Lower leg skin (tissue), 4 donors: ENCODE measurements around the gene CYP26C1. TPM values are rescaled to one million over a fixed set of nuclear protein-coding genes. Genes with fewer than 3 reads are reported as not detected.
"Not testable (repeated sequence)": the region's sequence is repeated elsewhere in the genome, so short reads cannot be mapped to it uniquely, and the experiment has no call there.

Experiments used
- DNase-seq, 2 donors: peaks; one replicate each; pipeline ENCODE4 v3.0.0-alpha.2; 2019; ENCODE audit warnings: low spot score in 2 of 2
- H3K4me3 ChIP-seq: fragments of 200-600 bp; sonication (generic); 2 replicates; pipeline ENCODE4 v1.5.1; 2017; ENCODE audit warnings: mild to moderate bottlenecking, low read depth; ENCODE audit not compliant: poor library complexity, severe bottlenecking
- POLR2A ChIP-seq, 2 donors: fragments of 450-650 bp; IDR thresholded peaks; one replicate each; pipeline ENCODE4 v1.6.1; 2016 to 2017; ENCODE audit warnings: antibody characterized with exemption in 2 of 2, mild to moderate bottlenecking in 1 of 2, moderate library complexity in 1 of 2
- WGBS, 2 donors: methylation state at CpG; one replicate each; pipeline ENCODE4 v1.1.5; 2018; 5-methylcytosine and 5-hydroxymethylcytosine counted together
- intact Hi-C: fragments of 100-400 bp; cut with DNase I; formaldehyde crosslinking; loops from one replicate; pipeline ENCODE4 v1.15.0; 2023; ENCODE audit warnings: low total_unique reads
- total RNA-seq, 4 donors: library from RNA; depleted of rRNA; stranded (reverse); fragments of >200 nt; gene quantifications; one replicate each; pipeline ENCODE4 v1.1.0, GENCODE V29; 2016
- TF ChIP-seq, protein P1 (sequence below), 3 donors: fragments of 450-650 bp; IDR thresholded peaks; one replicate each; pipeline ENCODE4 v1.5.1; 2016; ENCODE audit warnings: antibody characterized with exemption in 3 of 3, mild to moderate bottlenecking in 3 of 3, moderate library complexity in 2 of 3

Gene CYP26C1
- total RNA-seq, 4 donors from 2014 or later = not detected

DNA sequence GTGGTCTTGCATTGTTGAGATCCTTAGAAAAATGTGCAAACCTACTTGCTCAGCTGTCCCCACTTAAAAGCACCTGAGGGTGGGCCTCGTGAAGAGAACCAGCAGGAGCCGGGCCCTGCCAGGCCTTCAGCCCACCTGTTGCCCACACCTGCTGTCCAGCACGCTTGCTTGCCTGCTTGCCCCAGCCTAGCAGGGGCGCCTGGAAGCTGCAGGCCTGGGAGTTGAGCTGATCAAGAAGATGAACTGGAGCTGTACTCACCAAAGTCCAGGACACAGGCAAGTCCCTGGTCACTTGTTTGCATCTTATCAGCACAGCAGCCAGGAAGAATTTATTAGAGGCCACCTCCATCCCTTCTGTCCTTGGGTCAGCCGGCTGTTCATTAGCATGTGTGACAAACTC, 36.3 kb downstream of the CYP26C1 start:
- TF ChIP-seq, protein P1, sequence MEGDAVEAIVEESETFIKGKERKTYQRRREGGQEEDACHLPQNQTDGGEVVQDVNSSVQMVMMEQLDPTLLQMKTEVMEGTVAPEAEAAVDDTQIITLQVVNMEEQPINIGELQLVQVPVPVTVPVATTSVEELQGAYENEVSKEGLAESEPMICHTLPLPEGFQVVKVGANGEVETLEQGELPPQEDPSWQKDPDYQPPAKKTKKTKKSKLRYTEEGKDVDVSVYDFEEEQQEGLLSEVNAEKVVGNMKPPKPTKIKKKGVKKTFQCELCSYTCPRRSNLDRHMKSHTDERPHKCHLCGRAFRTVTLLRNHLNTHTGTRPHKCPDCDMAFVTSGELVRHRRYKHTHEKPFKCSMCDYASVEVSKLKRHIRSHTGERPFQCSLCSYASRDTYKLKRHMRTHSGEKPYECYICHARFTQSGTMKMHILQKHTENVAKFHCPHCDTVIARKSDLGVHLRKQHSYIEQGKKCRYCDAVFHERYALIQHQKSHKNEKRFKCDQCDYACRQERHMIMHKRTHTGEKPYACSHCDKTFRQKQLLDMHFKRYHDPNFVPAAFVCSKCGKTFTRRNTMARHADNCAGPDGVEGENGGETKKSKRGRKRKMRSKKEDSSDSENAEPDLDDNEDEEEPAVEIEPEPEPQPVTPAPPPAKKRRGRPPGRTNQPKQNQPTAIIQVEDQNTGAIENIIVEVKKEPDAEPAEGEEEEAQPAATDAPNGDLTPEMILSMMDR (IDR thresholded peaks at IDR 0.05) = no peak
- TF ChIP-seq POLR2A (IDR thresholded peaks at IDR 0.05) = no peak
- 60 to 81% methylated on average over 3 to 5 of the region's 5 CpGs for WGBS, 2 donors
- no peak for DNase-seq
- intact Hi-C loops = no loop called here
- H3K4me3 ChIP-seq = no peak overlapping the region

DNA sequence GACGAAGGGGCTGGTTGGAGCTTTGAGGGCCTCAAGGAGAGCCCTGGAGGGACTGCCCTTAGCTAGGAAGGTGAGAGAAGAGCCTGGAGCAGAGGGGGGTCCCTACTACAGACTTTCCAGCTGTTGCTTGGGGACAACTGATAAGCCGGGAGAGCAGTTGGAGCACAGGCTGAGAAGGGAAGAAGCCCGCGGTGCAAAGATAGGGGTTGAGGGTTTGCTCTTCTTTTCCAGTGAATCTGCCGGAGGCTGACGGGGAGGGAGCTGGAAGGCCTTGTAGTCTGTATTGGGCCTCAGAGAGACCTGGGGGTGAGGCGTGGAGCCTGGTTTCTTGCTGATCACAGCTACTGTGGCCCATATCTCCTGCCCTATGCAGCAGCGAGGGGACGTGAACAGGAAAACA, 36.8 kb downstream of the CYP26C1 start:
- DNase-seq = no peak
- intact Hi-C loops = no loop called here
- no peak for TF ChIP-seq POLR2A (IDR thresholded peaks at IDR 0.05)
- TF ChIP-seq, protein P1 (IDR thresholded peaks at IDR 0.05) = no peak
- no peak overlapping the region for H3K4me3 ChIP-seq
- WGBS, 2 donors = 76 to 91% methylated on average over 7 to 9 of the region's 9 CpGs

DNA sequence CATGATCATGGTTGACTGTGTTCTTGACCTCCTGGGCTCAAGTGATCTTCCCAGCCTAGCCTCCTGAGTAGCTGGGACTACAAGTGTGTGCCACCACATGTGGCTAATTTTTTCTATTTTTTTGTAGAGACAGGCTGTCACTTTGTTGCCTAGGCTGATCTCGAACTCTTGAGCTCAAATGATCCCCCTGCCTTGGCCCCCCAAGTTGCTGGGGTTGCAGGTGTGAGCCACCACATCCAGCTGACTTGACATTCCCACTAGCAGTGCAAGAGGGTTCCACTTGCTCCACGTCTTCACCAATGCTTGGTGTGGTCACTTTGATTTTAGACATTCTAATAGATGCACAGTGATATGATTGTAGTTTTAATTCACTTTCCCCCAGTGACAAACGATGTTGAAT, 38.2 kb downstream of the CYP26C1 start:
- H3K4me3 ChIP-seq = no peak overlapping the region
- DNase-seq = no peak
- 84 to 90% methylated on average over 3 of the region's 3 CpGs for WGBS, 2 donors
- TF ChIP-seq, protein P1 (IDR thresholded peaks at IDR 0.05) = no peak
- TF ChIP-seq POLR2A (IDR thresholded peaks at IDR 0.05) = no peak
- intact Hi-C loops = no loop called here

DNA sequence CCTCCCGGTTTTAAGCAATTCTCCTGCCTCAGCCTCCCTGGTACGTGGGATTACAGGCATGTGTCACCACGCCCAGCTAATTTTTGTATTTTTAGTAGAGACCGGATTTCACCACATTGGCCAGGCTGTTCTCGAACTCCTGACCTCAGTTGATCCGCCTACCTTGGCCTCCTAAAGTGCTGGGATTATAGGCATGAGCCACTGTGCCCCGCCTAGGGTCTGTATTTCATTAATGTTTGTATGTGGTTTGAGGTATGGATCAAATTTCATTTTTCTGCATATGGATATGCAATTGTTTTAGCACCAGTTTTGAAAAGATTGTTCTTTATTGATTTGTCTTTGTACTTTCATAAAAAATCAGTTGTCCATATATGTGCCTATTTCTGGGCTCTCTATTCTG, 39.1 kb downstream of the CYP26C1 start:
- no peak for TF ChIP-seq POLR2A (IDR thresholded peaks at IDR 0.05)
- TF ChIP-seq, protein P1 (IDR thresholded peaks at IDR 0.05) = no peak
- intact Hi-C loops = no loop called here
- 79 to 80% methylated on average over 7 of the region's 7 CpGs for WGBS, 2 donors
- no peak for DNase-seq
- H3K4me3 ChIP-seq = no peak overlapping the region

DNA sequence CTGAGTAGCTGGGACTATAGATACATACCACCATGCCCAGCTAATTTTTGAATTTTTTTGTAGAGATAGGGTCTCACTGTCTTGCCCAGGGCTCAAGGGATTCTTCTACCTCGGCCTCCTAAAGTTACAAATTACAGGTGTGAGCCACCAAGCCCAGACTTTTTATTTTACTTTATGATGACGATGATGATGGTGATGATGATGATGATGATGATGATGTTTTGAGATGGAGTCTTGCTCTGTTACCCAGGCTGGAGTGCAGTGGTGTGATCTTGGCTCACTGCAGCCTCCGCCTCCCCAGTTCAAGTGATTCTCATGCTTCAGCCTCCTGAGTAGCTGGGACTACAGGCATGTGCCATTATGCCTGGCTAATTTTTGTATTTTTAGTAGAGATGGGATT, 40.5 kb downstream of the CYP26C1 start:
- DNase-seq, H3K4me3 ChIP-seq, intact Hi-C loops: not testable (repeated sequence)
- WGBS, 2 donors = 91 to 97% methylated on average over 3 of the region's 3 CpGs

DNA sequence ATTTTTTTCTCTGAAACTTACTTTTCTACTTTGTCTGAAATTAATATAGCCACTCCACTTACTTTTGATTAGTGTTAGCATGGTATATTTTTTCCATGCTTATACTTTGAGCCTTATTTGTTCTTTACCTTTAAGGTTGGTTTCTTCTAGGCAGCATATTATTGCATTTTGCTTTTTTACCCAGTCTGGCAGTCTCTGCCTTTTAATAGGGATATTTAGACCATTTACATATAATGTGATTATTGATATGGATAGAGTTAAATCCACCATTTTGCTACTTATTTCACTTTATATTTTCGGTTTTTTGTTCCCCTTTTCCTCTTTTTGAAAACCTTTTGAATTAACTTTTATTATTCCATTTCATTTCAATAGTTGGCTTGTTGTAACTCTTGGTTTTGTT, 43.4 kb downstream of the CYP26C1 start:
- whole genome bisulfite sequencing, 2 donors = 78 to 80% methylated on average over 1 of the region's 1 CpG
- intact Hi-C loops = no loop called here
- DNase-seq = no peak
- no peak for TF ChIP-seq POLR2A (IDR thresholded peaks at IDR 0.05)
- TF ChIP-seq, protein P1 (IDR thresholded peaks at IDR 0.05) = no peak
- H3K4me3 ChIP-seq = no peak overlapping the region
